ENCODE results near the gene WSB1. TPM values are rescaled to one million over a fixed set of nuclear protein-coding genes. Genes with fewer than 3 reads are reported as not detected.

The WSB1 gene
- total and polyA plus RNA-seq, 4 donors, result 245 to 335 (median 256) TPM

- no peaks in the 10 kb centered on the region for H3K9me3 ChIP-seq (ENCODE audit: control insufficient read depth, insufficient read depth, low read length)
- H3K27me3 ChIP-seq (ENCODE audit: control insufficient read depth, insufficient read depth, low read length), result no peaks in the 10 kb centered on the region
- H3K36me3 ChIP-seq (ENCODE audit: control insufficient read depth, insufficient read depth, low read length), result no peaks in the 10 kb centered on the region
- peaks cover 17% of the 10 kb centered on the region for H3K4me1 ChIP-seq (ENCODE audit: control insufficient read depth, insufficient read depth, low read length)
- H3K27ac ChIP-seq (ENCODE audit: low read depth, low read length), result no peak overlapping the region
- no peak overlapping the region for H3K4me3 ChIP-seq (ENCODE audit: low read depth, low read length)
- WGBS (ENCODE audit: insufficient coverage), result 86% methylated on average over 1 of the region's 2 CpGs
- DNase-seq (ENCODE audit: low read depth in 4 of 6, low spot score in 6 of 6), result no peak
These were observed 57.8 kb downstream of the WSB1 start for GRCh38 chr17:27351759-27352158.

- no peak for DNase-seq (ENCODE audit: low read depth in 4 of 6, low spot score in 6 of 6)
- 89% methylated on average over 6 of the region's 6 CpGs for WGBS (ENCODE audit: insufficient coverage)
- H3K4me3 ChIP-seq (ENCODE audit: low read depth, low read length), result no peak overlapping the region
These were observed 58.6 kb downstream of the WSB1 start for GRCh38 chr17:27352448-27353032.

DNA sequence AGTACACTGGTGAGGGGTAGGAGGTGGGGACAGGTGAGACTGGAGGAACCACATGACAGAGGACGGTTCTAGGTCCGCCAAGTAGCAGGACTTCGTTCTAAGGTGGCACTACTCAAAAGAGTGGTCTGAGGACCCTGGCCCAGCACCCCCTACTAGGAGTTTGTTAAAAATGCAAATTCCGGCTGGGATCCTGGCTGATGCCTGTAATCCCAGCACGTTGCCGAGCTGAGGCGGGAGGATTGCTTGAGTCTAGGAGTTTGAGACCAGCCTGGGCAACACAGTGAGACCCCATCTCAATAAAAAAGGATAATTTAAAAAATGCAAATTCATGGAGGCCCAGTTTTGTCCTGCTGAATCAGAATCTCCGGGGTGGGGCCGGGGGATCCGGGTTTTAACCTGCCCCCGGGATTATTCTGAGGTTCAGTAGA, 59.1 kb downstream of the WSB1 start:
- Histone ChIP-seq H3K9me3 (ENCODE audit: control insufficient read depth, insufficient read depth, low read length) (no peaks in the 10 kb centered on the region), H3K27ac (ENCODE audit: low read depth, low read length) (peak overlapping the region; percentile 52), H3K4me3 (ENCODE audit: low read depth, low read length) (peak overlapping the region; percentile 39), H3K36me3 (ENCODE audit: control insufficient read depth, insufficient read depth, low read length) (no peaks in the 10 kb centered on the region), H3K4me1 (ENCODE audit: control insufficient read depth, insufficient read depth, low read length) (peaks cover 17% of the 10 kb centered on the region), H3K27me3 (ENCODE audit: control insufficient read depth, insufficient read depth, low read length) (no peaks in the 10 kb centered on the region)
- DNase-seq (ENCODE audit: low read depth in 4 of 6, low spot score in 6 of 6), result no peak
- 37% methylated on average over 6 of the region's 11 CpGs for WGBS (ENCODE audit: insufficient coverage)

More at GRCh38 chr17:27352448-27353032, 58.6 kb downstream of the WSB1 start:
- Histone ChIP-seq H3K27ac (ENCODE audit: low read depth, low read length) (no peak overlapping the region), H3K27me3 (ENCODE audit: control insufficient read depth, insufficient read depth, low read length) (no peaks in the 10 kb centered on the region), H3K4me1 (ENCODE audit: control insufficient read depth, insufficient read depth, low read length) (peaks cover 17% of the 10 kb centered on the region), H3K9me3 (ENCODE audit: control insufficient read depth, insufficient read depth, low read length) (no peaks in the 10 kb centered on the region), H3K36me3 (ENCODE audit: control insufficient read depth, insufficient read depth, low read length) (no peaks in the 10 kb centered on the region)

GRCh38 chr17:27353461-27354050, 59.6 kb downstream of the WSB1 start:
- 1% methylated on average over 57 of the region's 57 CpGs for WGBS (ENCODE audit: insufficient coverage)
- DNase-seq (ENCODE audit: low read depth in 4 of 6, low spot score in 6 of 6), result peak in 5 of 6 donors; percentile 65 to 93 (median 74)
- Histone ChIP-seq H3K27ac (ENCODE audit: low read depth, low read length) (peak overlapping the region; percentile 52), H3K4me1 (ENCODE audit: control insufficient read depth, insufficient read depth, low read length) (peaks cover 15% of the 10 kb centered on the region), H3K27me3 (ENCODE audit: control insufficient read depth, insufficient read depth, low read length) (no peaks in the 10 kb centered on the region), H3K4me3 (ENCODE audit: low read depth, low read length) (peak overlapping the region; percentile 39), H3K36me3 (ENCODE audit: control insufficient read depth, insufficient read depth, low read length) (no peaks in the 10 kb centered on the region), H3K9me3 (ENCODE audit: control insufficient read depth, insufficient read depth, low read length) (no peaks in the 10 kb centered on the region)

DNA sequence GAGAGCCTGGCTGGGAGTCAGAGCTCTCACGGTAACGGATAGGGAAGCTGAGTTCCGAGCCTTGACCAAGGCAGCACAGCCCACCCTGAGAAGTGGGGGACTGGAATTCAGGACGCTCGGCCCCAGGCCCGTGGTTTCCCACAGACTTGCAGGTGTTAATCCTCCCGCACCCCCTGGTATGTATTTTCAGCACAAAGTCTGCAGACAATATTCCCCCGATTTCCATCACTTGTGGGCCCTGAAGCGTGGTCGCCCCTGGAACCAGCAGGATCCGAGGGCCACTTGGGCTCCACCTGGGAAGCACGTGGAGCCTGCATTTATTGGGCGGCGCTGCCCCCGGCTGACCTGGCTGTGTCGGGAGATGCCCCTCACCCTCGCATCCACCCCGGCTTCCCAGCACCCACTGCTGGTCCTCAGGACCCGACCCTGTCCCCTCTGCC, 60.2 kb downstream of the WSB1 start:
- Histone ChIP-seq H3K36me3 (ENCODE audit: control insufficient read depth, insufficient read depth, low read length) (no peaks in the 10 kb centered on the region), H3K4me3 (ENCODE audit: low read depth, low read length) (peak overlapping the region; percentile 37), H3K4me1 (ENCODE audit: control insufficient read depth, insufficient read depth, low read length) (peaks cover 13% of the 10 kb centered on the region), H3K9me3 (ENCODE audit: control insufficient read depth, insufficient read depth, low read length) (no peaks in the 10 kb centered on the region), H3K27ac (ENCODE audit: low read depth, low read length) (no peak overlapping the region), H3K27me3 (ENCODE audit: control insufficient read depth, insufficient read depth, low read length) (no peaks in the 10 kb centered on the region)
- no peak for DNase-seq (ENCODE audit: low read depth in 4 of 6, low spot score in 6 of 6)
- 19% methylated on average over 19 of the region's 19 CpGs for WGBS (ENCODE audit: insufficient coverage)

- WGBS (ENCODE audit: insufficient coverage), result 77% methylated on average over 8 of the region's 8 CpGs
- Histone ChIP-seq H3K27ac (ENCODE audit: low read depth, low read length) (no peak overlapping the region), H3K4me3 (ENCODE audit: low read depth, low read length) (no peak overlapping the region)
These were observed 60.7 kb downstream of the WSB1 start for GRCh38 chr17:27354491-27355081.

GRCh38 chr17:27355419-27355818, 61.5 kb downstream of the WSB1 start:
- DNase-seq (ENCODE audit: low read depth in 4 of 6, low spot score in 6 of 6), result no peak
- no peaks in the 10 kb centered on the region for H3K36me3 ChIP-seq (ENCODE audit: control insufficient read depth, insufficient read depth, low read length)
- no peaks in the 10 kb centered on the region for H3K27me3 ChIP-seq (ENCODE audit: control insufficient read depth, insufficient read depth, low read length)
- H3K9me3 ChIP-seq (ENCODE audit: control insufficient read depth, insufficient read depth, low read length), result no peaks in the 10 kb centered on the region
- WGBS (ENCODE audit: insufficient coverage), result 94% methylated on average over 4 of the region's 4 CpGs
- no peak overlapping the region for H3K27ac ChIP-seq (ENCODE audit: low read depth, low read length)
- no peak overlapping the region for H3K4me3 ChIP-seq (ENCODE audit: low read depth, low read length)
- peaks cover 13% of the 10 kb centered on the region for H3K4me1 ChIP-seq (ENCODE audit: control insufficient read depth, insufficient read depth, low read length)

More at GRCh38 chr17:27354491-27355081, 60.7 kb downstream of the WSB1 start:
- Histone ChIP-seq H3K36me3 (ENCODE audit: control insufficient read depth, insufficient read depth, low read length) (no peaks in the 10 kb centered on the region), H3K4me1 (ENCODE audit: control insufficient read depth, insufficient read depth, low read length) (peaks cover 13% of the 10 kb centered on the region), H3K9me3 (ENCODE audit: control insufficient read depth, insufficient read depth, low read length) (no peaks in the 10 kb centered on the region), H3K27me3 (ENCODE audit: control insufficient read depth, insufficient read depth, low read length) (no peaks in the 10 kb centered on the region)
- DNase-seq (ENCODE audit: low read depth in 4 of 6, low spot score in 6 of 6), result peak in 1 of 6 donors; percentile 3

DNA sequence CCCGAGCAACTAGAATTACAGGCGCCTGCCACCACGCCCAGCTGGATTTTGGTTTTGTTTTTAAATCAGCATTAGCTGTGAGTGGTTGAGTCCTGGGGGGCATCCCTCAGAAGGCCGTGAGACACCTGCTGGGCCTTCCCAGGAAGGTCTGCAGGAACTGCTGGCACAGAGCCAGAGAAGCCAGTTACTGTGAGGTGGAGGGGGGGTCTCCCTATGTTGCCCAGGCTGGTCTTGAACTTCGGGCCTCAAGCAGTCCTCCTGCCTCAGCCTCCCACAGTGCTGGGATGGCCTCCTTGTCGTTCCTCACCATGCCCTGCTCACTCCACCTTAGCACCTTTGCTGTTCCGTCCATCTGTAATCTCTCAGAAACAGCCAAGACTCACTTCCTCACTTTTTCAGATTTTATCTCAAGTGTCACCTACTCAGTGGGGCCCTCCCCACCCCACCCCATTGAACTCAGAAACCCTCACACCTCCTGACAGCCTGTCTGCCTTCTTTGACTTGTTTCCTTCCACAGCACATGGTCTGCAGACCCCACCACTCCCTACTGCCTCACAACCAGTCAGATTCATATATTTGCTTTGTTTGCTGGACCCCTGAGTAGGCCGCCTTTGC, 62.3 kb downstream of the WSB1 start:
- Histone ChIP-seq H3K27ac (ENCODE audit: low read depth, low read length) (no peak overlapping the region), H3K27me3 (ENCODE audit: control insufficient read depth, insufficient read depth, low read length) (no peaks in the 10 kb centered on the region), H3K36me3 (ENCODE audit: control insufficient read depth, insufficient read depth, low read length) (no peaks in the 10 kb centered on the region), H3K4me3 (ENCODE audit: low read depth, low read length) (no peak overlapping the region), H3K4me1 (ENCODE audit: control insufficient read depth, insufficient read depth, low read length) (peaks cover 13% of the 10 kb centered on the region), H3K9me3 (ENCODE audit: control insufficient read depth, insufficient read depth, low read length) (no peaks in the 10 kb centered on the region)
- DNase-seq (ENCODE audit: low read depth in 4 of 6, low spot score in 6 of 6), result no peak
- 84% methylated on average over 8 of the region's 8 CpGs for WGBS (ENCODE audit: insufficient coverage)

DNA sequence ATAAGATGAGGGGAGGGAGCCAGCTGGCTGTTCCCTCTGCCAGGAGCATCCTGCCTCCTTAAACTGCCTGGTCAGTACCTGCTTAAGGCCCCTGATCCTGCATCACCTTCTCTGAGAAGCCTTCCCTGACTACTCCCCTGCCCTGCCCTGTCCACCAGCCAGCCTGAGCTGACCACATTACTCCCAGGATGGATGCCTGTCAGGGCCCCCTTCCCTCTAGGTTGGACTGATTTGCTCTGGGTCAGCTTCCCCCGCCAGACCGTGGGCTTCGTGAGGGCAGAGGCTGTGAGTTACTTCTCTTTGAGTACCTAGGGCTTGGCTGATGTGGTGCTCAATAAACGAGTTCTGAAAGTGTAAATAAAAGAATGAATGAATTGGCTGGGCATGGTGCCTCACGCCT, 63.3 kb downstream of the WSB1 start:
- H3K4me3 ChIP-seq (ENCODE audit: low read depth, low read length), result no peak overlapping the region
- no peaks in the 10 kb centered on the region for H3K27me3 ChIP-seq (ENCODE audit: control insufficient read depth, insufficient read depth, low read length)
- H3K27ac ChIP-seq (ENCODE audit: low read depth, low read length), result no peak overlapping the region
- no peak for DNase-seq (ENCODE audit: low read depth in 4 of 6, low spot score in 6 of 6)
- H3K9me3 ChIP-seq (ENCODE audit: control insufficient read depth, insufficient read depth, low read length), result no peaks in the 10 kb centered on the region
- 82% methylated on average over 4 of the region's 5 CpGs for WGBS (ENCODE audit: insufficient coverage)
- peaks cover 13% of the 10 kb centered on the region for H3K4me1 ChIP-seq (ENCODE audit: control insufficient read depth, insufficient read depth, low read length)
- no peaks in the 10 kb centered on the region for H3K36me3 ChIP-seq (ENCODE audit: control insufficient read depth, insufficient read depth, low read length)

Data from spinal cord (tissue), 10 donors.